ENCODE data around the gene KIF26A. TPM values are rescaled to one million over a fixed set of nuclear protein-coding genes. Genes with fewer than 3 reads are reported as not detected.

The KIF26A gene
- total RNA-seq, 1 experiment from 2014 or later: 1.4 TPM

GRCh38 chr14:104187931-104188726 is 49.7 kb downstream of the KIF26A start:
- DNase-seq (ENCODE audit: low read depth, low spot score): no peak
- in situ Hi-C loops (cut with HindIII; ENCODE audit: low pct_unique_long_range_greater_than_20kb, low sequenced_read_pairs): no loop called here

GRCh38 chr14:104188727-104189400 is 50.5 kb downstream of the KIF26A start:
- no peak for DNase-seq (ENCODE audit: low read depth, low spot score)
- in situ Hi-C loops (cut with HindIII; ENCODE audit: low pct_unique_long_range_greater_than_20kb, low sequenced_read_pairs): no loop called here

GRCh38 chr14:104189629-104190335 is 51.4 kb downstream of the KIF26A start:
- DNase-seq (ENCODE audit: low read depth, low spot score): no peak
- in situ Hi-C loops (cut with HindIII; ENCODE audit: low pct_unique_long_range_greater_than_20kb, low sequenced_read_pairs): no loop called here

- in situ Hi-C loops (cut with HindIII; ENCODE audit: low pct_unique_long_range_greater_than_20kb, low sequenced_read_pairs): no loop called here
- DNase-seq (ENCODE audit: low read depth, low spot score): no peak
Observed at GRCh38 chr14:104190396-104191000, 52.1 kb downstream of the KIF26A start.

- no peak for DNase-seq (ENCODE audit: low read depth, low spot score)
- in situ Hi-C loops (cut with HindIII; ENCODE audit: low pct_unique_long_range_greater_than_20kb, low sequenced_read_pairs): no loop called here
Observed at GRCh38 chr14:104191409-104191997, 53.1 kb downstream of the KIF26A start.

- DNase-seq (ENCODE audit: low read depth, low spot score): no peak
- in situ Hi-C loops (cut with HindIII; ENCODE audit: low pct_unique_long_range_greater_than_20kb, low sequenced_read_pairs): no loop called here
Observed at GRCh38 chr14:104192146-104192882, 53.9 kb downstream of the KIF26A start.

GRCh38 chr14:104192883-104193245 is 54.5 kb downstream of the KIF26A start:
- in situ Hi-C loops (cut with HindIII; ENCODE audit: low pct_unique_long_range_greater_than_20kb, low sequenced_read_pairs): no loop called here
- no peak for DNase-seq (ENCODE audit: low read depth, low spot score)

- in situ Hi-C loops (cut with HindIII; ENCODE audit: low pct_unique_long_range_greater_than_20kb, low sequenced_read_pairs): no loop called here
- DNase-seq (ENCODE audit: low read depth, low spot score): no peak
Observed at GRCh38 chr14:104194016-104194415, 55.6 kb downstream of the KIF26A start.

GRCh38 chr14:104194716-104195115 is 56.3 kb downstream of the KIF26A start:
- no peak for DNase-seq (ENCODE audit: low read depth, low spot score)
- in situ Hi-C loops (cut with HindIII; ENCODE audit: low pct_unique_long_range_greater_than_20kb, low sequenced_read_pairs): no loop called here

GRCh38 chr14:104195361-104195760 is 57.0 kb downstream of the KIF26A start:
- DNase-seq (ENCODE audit: low read depth, low spot score): no peak
- in situ Hi-C loops (cut with HindIII; ENCODE audit: low pct_unique_long_range_greater_than_20kb, low sequenced_read_pairs): no loop called here

GRCh38 chr14:104195878-104196277 is 57.5 kb downstream of the KIF26A start:
- in situ Hi-C loops (cut with HindIII; ENCODE audit: low pct_unique_long_range_greater_than_20kb, low sequenced_read_pairs): no loop called here
- no peak for DNase-seq (ENCODE audit: low read depth, low spot score)

GRCh38 chr14:104196461-104197140 is 58.2 kb downstream of the KIF26A start:
- in situ Hi-C loops (cut with HindIII; ENCODE audit: low pct_unique_long_range_greater_than_20kb, low sequenced_read_pairs): no loop called here
- no peak for DNase-seq (ENCODE audit: low read depth, low spot score)

GRCh38 chr14:104197449-104198247 is 59.3 kb downstream of the KIF26A start:
- in situ Hi-C loops (cut with HindIII; ENCODE audit: low pct_unique_long_range_greater_than_20kb, low sequenced_read_pairs): no loop called here
- no peak for DNase-seq (ENCODE audit: low read depth, low spot score)

GRCh38 chr14:104199266-104199895 is 61.0 kb downstream of the KIF26A start:
- in situ Hi-C loops (cut with HindIII; ENCODE audit: low pct_unique_long_range_greater_than_20kb, low sequenced_read_pairs): no loop called here
- DNase-seq (ENCODE audit: low read depth, low spot score): no peak

GRCh38 chr14:104200106-104200505 is 61.7 kb downstream of the KIF26A start:
- in situ Hi-C loops (cut with HindIII; ENCODE audit: low pct_unique_long_range_greater_than_20kb, low sequenced_read_pairs): no loop called here
- DNase-seq (ENCODE audit: low read depth, low spot score): no peak

GRCh38 chr14:104200591-104200990 is 62.2 kb downstream of the KIF26A start:
- in situ Hi-C loops (cut with HindIII; ENCODE audit: low pct_unique_long_range_greater_than_20kb, low sequenced_read_pairs): no loop called here
- no peak for DNase-seq (ENCODE audit: low read depth, low spot score)
